ENCODE results near the gene SPRED1.

The SPRED1 gene

GRCh38 chr15:38247336-38247735 is 5.3 kb upstream of the SPRED1 start:
- no peak overlapping the region for H3K4me3 ChIP-seq (ENCODE audit: low read length)
- TF ChIP-seq CTCF (IDR thresholded peaks at IDR 0.05; ENCODE audit: insufficient read depth, low read depth, low read length, missing control alignments) = no peak
- DNase-seq (ENCODE audit: low read depth) = no peak

- no peak for TF ChIP-seq CTCF (IDR thresholded peaks at IDR 0.05; ENCODE audit: insufficient read depth, low read depth, low read length, missing control alignments)
- peak; percentile 62 for DNase-seq (ENCODE audit: low read depth)
- peak overlapping the region; percentile 70 for H3K4me3 ChIP-seq (ENCODE audit: low read length)
Observed at GRCh38 chr15:38253351-38253781, 730 bp downstream of the SPRED1 start.

GRCh38 chr15:38254051-38254883 is 1.6 kb downstream of the SPRED1 start:
- peak overlapping the region; percentile 70 for H3K4me3 ChIP-seq (ENCODE audit: low read length)
- TF ChIP-seq CTCF (IDR thresholded peaks at IDR 0.05; ENCODE audit: insufficient read depth, low read depth, low read length, missing control alignments) = no peak
- DNase-seq (ENCODE audit: low read depth) = peak; percentile 84

GRCh38 chr15:38255690-38256089 is 3.1 kb downstream of the SPRED1 start:
- peak overlapping the region; percentile 10 for H3K4me3 ChIP-seq (ENCODE audit: low read length)
- no peak for DNase-seq (ENCODE audit: low read depth)

GRCh38 chr15:38257676-38258075 is 5.0 kb downstream of the SPRED1 start:
- TF ChIP-seq CTCF (IDR thresholded peaks at IDR 0.05; ENCODE audit: insufficient read depth, low read depth, low read length, missing control alignments) = no peak
- peak; percentile 21 for DNase-seq (ENCODE audit: low read depth)
- no peak overlapping the region for H3K4me3 ChIP-seq (ENCODE audit: low read length)

More at GRCh38 chr15:38255690-38256089, 3.1 kb downstream of the SPRED1 start:
- TF ChIP-seq CTCF (IDR thresholded peaks at IDR 0.05; ENCODE audit: insufficient read depth, low read depth, low read length, missing control alignments) = no peak

GRCh38 chr15:38259134-38259533 is 6.5 kb downstream of the SPRED1 start:
- no peak overlapping the region for H3K4me3 ChIP-seq (ENCODE audit: low read length)
- no peak for TF ChIP-seq CTCF (IDR thresholded peaks at IDR 0.05; ENCODE audit: insufficient read depth, low read depth, low read length, missing control alignments)
- no peak for DNase-seq (ENCODE audit: low read depth)

- TF ChIP-seq CTCF (IDR thresholded peaks at IDR 0.05; ENCODE audit: insufficient read depth, low read depth, low read length, missing control alignments) = no peak
- no peak overlapping the region for H3K4me3 ChIP-seq (ENCODE audit: low read length)
- no peak for DNase-seq (ENCODE audit: low read depth)
Observed at GRCh38 chr15:38260077-38260476, 7.4 kb downstream of the SPRED1 start.

All from epithelial cell of esophagus (primary cell).